HCT116 (cell line): Measurements from ENCODE around the gene VSX2.

Source experiments
- EZH2 ChIP-seq: fragments of 200-600 bp; sonication (generic); IDR thresholded peaks from 2 replicates; pipeline ENCODE4 v1.6.1; 2017; ENCODE audit warnings: antibody characterized with exemption, mixed run types
- MAX ChIP-seq: IDR thresholded peaks from 2 replicates; pipeline ENCODE4 v1.6.1; 2012
- POLR2A ChIP-seq: IDR thresholded peaks from 2 replicates; pipeline ENCODE4 v1.7.0; 2011; ENCODE audit warnings: borderline replicate concordance; ENCODE audit not compliant: insufficient read depth, insufficient read length; ENCODE audit errors: extremely low read depth
- POLR2AphosphoS5 ChIP-seq: IDR thresholded peaks from 2 replicates; pipeline ENCODE4 v1.6.1; 2011; ENCODE audit warnings: mild to moderate bottlenecking, low read depth, low read length, moderate library complexity
- REST ChIP-seq: IDR thresholded peaks from 2 replicates; pipeline ENCODE4 v1.6.1; 2012; ENCODE audit warnings: low read depth
- SIN3A ChIP-seq: IDR thresholded peaks from 2 replicates; pipeline ENCODE4 v1.6.1; 2012; ENCODE audit warnings: low read depth
- ZBTB33 ChIP-seq: IDR thresholded peaks from 2 replicates; pipeline ENCODE4 v1.6.1; 2011; ENCODE audit warnings: mild to moderate bottlenecking, low read length, moderate library complexity; ENCODE audit not compliant: insufficient replicate concordance; ENCODE audit errors: extremely low read depth
- TF ChIP-seq, protein P1 (sequence below), 3 experiments: fragments of 200-600 bp in 1 of 3; sonication (generic) in 1 of 3; IDR thresholded peaks in 2 of 3; conservative IDR thresholded peaks in 1 of 3; 2 replicates each; pipeline ENCODE4 v1.5.1; 2012 to 2017; ENCODE audit warnings: low read depth in 2 of 3, low read length in 2 of 3, antibody characterized with exemption in 1 of 3, borderline replicate concordance in 1 of 3, control low read depth in 1 of 3, mild to moderate bottlenecking in 1 of 3, mixed read lengths in 1 of 3, mixed run types in 1 of 3, moderate library complexity in 1 of 3; ENCODE audit not compliant: insufficient read depth in 1 of 3
- TF ChIP-seq, protein P2 (sequence below): IDR thresholded peaks from 2 replicates; pipeline ENCODE4 v1.6.1; 2012

DNA sequence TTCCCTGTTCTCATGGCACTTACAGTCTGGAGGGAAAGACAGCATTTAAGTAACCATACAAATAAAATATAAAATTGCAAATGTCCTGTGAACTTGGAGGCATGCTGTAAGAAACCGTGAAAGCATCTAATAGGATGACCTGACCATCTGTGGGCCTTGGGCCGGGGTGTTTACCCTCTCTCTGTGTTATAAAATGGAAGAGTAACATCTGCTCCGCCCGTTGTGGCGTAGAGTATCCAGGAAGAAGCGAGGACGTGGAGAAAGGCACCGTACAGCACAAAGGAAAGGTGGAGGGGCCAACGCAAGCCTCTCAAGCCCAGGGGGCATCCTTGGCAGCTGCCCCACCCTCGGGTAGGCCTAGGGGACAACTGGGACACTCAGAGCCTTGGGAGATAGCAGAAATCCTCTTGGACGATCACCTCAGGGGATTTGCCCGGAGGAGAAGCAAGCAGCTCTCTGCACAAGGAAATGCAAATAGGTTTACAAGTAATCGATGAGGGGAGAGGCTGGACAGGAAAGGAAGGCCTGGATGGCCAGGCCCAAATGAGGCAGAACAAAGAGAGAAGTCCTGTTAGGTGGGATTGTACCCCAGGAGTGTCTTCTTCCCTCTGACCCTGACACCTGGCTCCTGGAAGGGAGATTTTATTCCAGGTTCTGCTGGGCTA, 26.2 kb downstream of the VSX2 start:
- TF ChIP-seq POLR2A (no peak), EZH2 (no peak), ZBTB33 (no peak), SIN3A (no peak), REST (no peak), POLR2AphosphoS5 (no peak), MAX (no peak)
- TF ChIP-seq, protein P1, sequence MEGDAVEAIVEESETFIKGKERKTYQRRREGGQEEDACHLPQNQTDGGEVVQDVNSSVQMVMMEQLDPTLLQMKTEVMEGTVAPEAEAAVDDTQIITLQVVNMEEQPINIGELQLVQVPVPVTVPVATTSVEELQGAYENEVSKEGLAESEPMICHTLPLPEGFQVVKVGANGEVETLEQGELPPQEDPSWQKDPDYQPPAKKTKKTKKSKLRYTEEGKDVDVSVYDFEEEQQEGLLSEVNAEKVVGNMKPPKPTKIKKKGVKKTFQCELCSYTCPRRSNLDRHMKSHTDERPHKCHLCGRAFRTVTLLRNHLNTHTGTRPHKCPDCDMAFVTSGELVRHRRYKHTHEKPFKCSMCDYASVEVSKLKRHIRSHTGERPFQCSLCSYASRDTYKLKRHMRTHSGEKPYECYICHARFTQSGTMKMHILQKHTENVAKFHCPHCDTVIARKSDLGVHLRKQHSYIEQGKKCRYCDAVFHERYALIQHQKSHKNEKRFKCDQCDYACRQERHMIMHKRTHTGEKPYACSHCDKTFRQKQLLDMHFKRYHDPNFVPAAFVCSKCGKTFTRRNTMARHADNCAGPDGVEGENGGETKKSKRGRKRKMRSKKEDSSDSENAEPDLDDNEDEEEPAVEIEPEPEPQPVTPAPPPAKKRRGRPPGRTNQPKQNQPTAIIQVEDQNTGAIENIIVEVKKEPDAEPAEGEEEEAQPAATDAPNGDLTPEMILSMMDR (IDR thresholded peaks at IDR 0.05 in 2 of 3, conservative IDR thresholded peaks at IDR 0.05 in 1 of 3; ENCODE audit: borderline replicate concordance in 1 of 3, insufficient read depth in 1 of 3, low read depth in 2 of 3, low read length in 2 of 3) = no peak
- TF ChIP-seq, protein P2, sequence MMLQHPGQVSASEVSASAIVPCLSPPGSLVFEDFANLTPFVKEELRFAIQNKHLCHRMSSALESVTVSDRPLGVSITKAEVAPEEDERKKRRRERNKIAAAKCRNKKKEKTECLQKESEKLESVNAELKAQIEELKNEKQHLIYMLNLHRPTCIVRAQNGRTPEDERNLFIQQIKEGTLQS = no peak
